HFF-Myc (cell line): ENCODE data around the gene TBXAS1.

Experiments
- DNase-seq: peaks from one replicate; pipeline ENCODE4 v3.0.0-alpha.2; 2011; ENCODE audit warnings: low read depth; ENCODE audit errors: extremely low read depth
- H3K4me3 ChIP-seq: replicated peaks from 2 replicates; pipeline ENCODE4 v1.5.1; 2011; ENCODE audit warnings: low read depth, mild to moderate bottlenecking, control low read depth, low read length
- TF ChIP-seq, protein P1 (sequence below): IDR thresholded peaks from 2 replicates; pipeline ENCODE4 v1.5.1; 2012; ENCODE audit warnings: mild to moderate bottlenecking, low read depth, low read length, control low read depth; ENCODE audit errors: missing control alignments

The TBXAS1 gene

DNA sequence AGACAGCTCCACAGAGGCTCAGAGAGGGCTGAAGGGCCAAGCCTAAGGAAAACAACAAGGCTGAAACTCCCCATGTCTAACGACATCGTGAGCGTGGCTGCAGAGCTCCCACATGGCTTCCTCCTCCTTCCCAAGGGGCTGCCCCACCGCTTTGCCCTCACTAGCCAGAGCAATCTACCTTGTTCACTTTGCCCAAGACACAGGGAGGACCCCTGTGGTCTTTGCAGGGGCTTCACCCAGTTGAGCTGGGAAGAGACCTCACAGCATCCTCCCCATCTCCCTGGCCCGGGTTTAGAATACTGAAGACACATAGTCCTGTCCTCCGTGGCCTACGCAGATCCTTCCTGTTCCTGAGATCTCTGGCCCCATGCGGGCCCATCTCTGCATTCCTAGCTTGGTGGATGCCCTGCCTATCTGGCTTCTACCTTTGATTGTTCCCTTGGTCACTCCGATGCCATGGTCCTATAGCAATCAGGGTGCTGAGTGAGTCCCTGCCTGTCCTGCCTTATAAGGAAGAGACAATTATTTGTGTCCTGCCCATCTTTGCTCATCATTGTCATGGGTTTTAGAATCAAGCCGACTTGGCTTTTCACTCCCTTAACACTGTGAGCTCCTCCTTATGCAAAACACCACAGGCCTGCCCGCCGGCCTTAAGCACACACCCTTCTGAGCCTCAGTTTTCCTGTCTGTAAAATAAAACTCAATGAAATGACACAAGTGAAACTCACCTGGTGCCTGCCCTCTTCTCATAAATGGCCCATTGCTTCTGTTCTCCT is 160.5 kb downstream of the TBXAS1 start:
- TF ChIP-seq, protein P1, sequence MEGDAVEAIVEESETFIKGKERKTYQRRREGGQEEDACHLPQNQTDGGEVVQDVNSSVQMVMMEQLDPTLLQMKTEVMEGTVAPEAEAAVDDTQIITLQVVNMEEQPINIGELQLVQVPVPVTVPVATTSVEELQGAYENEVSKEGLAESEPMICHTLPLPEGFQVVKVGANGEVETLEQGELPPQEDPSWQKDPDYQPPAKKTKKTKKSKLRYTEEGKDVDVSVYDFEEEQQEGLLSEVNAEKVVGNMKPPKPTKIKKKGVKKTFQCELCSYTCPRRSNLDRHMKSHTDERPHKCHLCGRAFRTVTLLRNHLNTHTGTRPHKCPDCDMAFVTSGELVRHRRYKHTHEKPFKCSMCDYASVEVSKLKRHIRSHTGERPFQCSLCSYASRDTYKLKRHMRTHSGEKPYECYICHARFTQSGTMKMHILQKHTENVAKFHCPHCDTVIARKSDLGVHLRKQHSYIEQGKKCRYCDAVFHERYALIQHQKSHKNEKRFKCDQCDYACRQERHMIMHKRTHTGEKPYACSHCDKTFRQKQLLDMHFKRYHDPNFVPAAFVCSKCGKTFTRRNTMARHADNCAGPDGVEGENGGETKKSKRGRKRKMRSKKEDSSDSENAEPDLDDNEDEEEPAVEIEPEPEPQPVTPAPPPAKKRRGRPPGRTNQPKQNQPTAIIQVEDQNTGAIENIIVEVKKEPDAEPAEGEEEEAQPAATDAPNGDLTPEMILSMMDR: no peak
- no peak overlapping the region for H3K4me3 ChIP-seq
- DNase-seq: no peak

DNA sequence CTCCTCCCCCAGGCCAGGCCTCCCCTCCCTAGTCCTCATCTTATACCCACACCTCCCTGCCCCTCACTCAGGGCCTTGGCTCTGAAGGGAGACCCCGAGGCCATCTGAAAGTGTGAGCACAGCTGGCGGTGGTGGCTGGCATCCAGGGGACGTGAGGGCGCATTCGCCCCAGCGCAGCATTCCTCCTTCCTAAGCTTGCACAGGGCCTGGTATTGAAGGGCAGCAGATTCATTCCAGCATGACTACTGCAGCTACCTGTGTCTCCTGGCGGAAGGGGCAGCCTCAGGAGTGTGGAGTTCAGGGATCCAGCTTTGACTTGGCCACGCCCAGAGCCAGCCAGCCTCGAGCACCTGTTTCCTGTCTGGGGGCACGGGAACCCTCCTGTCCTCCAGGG is 161.1 kb downstream of the TBXAS1 start:
- TF ChIP-seq, protein P1: no peak
- no peak for DNase-seq
- H3K4me3 ChIP-seq: no peak overlapping the region

DNA sequence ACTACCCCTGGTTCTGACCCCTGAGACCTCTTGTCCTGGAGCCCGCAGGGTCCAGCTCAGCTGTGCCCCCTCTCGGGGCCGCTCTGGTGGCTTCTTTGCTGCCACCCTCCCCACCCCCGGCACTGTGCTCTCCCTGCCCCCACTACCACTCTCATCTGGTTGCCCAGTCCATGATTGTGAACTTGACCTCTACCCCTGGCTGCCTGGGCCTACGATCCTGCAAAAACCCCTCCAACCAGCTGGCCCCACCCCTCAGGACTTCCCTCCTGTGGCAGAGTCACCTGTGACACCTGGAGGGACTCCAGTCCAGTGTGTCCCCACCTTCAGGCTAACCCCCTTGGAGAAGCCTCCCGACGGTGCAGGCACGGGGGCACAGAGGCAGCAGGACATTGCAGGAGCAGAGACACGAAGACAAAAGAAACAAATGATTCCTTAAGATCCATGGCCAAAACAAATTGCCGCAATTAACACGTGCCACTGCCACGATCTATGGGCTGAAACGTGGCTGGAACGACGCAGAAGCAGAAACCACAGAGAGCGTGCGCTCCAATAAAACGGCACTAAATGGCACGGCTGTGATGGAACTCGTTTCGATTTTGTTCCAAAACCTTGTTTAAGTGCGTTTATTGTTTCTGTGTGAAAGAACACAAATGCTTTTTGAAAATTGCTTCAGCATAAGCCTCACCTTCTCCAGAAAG is 161.7 kb downstream of the TBXAS1 start:
- TF ChIP-seq, protein P1: no peak
- DNase-seq: no peak

DNA sequence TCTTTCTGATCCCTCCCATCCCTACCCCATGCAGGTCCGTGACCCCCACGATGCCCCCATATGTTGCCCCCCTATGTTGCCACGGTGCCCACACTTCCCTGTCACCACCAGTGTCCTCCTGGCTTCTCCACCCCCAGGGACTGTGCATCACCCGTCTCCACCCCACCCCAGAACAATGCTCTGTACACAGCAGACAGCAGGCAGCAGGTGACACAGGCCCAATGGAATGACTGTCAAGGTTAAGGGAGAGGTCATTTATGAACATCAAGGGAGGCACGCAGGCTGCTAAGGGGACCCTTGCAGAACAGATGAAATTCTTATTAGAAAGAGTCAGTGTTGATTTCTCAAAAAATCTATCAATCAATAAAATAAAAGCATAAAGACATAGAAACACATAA is 162.2 kb downstream of the TBXAS1 start:
- no peak overlapping the region for H3K4me3 ChIP-seq
- TF ChIP-seq, protein P1: no peak
- no peak for DNase-seq

More for the DNA sequence above, 161.7 kb downstream of the TBXAS1 start:
- no peak overlapping the region for H3K4me3 ChIP-seq

DNA sequence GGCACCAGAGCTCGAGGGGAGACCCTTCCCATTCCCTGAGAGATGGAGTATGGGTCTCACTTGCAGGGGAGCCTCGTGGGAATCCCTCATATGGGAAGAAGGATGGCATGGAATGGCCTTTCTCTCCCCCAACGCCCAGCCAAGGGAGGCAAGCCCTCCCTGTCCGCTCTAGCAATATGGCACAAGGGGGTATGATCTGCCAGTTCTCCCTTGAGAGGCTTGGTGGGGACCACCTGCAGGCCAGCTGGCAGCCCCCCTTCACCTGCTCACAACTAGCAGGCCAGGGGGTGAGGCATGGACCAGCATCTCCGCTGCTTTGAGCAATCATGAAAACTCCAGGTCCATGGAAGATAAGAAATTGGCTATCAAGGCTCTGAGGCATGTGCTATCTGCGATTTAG is 162.8 kb downstream of the TBXAS1 start:
- no peak for DNase-seq
- no peak overlapping the region for H3K4me3 ChIP-seq
- TF ChIP-seq, protein P1: no peak

DNA sequence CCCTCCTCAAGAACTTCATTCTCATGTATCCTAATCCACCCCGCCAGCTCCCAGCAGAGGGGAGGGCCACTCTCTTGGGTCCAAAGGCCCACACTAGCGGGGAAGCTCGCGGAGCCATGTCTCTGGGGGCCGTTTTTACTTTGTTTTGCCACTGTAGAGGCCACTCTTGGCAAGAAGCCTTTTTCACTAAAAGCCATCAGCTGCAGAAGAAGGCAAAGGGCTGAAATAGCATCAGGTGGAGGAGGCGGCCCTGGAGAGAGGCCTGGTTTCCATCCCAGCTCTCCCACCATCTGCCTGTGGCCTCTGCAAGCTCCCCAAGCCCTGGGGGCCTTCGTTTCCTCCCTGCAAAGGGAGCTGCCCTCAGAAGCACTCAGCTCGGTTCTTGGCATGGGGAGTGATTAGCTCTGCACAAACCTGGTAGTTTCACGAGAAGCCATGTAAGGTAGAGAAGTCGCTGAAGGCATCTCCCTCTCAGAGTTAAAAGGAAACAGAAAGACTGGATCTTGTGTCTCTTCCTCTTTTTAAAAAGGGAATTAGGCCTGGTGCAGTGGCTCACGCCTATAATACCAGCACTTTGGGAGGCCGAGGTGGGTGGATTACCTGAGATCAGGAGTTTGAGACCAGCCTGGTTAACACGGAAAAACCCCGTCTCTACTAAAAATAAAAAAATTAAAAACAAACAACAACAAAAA is 163.4 kb downstream of the TBXAS1 start:
- H3K4me3 ChIP-seq: no peak overlapping the region
- no peak for DNase-seq
- TF ChIP-seq, protein P1: no peak
